Stimulated activated naive B cell treated with anti-CD40 and anti-IgM and Interleukin-4, amounts not matched to agents 10 μg/mL and 1 μg/mL and 100 μg/mL, for 72 hours (primary cell): ENCODE data around the gene FAM98C.

Experiments used
- ATAC-seq, 2 donors: fragments of 150-1000 bp; cut with Tn5 transposase; replicated peaks; 2 replicates each; pipeline ENCODE4 v1.10.0; 2021; ENCODE audit warnings: moderate library complexity in 1 of 2
- DNase-seq: peaks from one replicate; pipeline ENCODE4 v3.0.0; 2021
- H3K27ac Mint-ChIP-seq: one replicate; pipeline ENCODE4 v1.8.0; 2022; ENCODE audit warnings: mild to moderate bottlenecking, mixed read lengths
- H3K27me3 Mint-ChIP-seq, 2 donors: one replicate each; pipeline ENCODE4 v1.8.0; 2022; ENCODE audit warnings: mixed read lengths in 2 of 2
- H3K36me3 Mint-ChIP-seq, 2 donors: one replicate each; pipeline ENCODE4 v1.8.0; 2022; ENCODE audit warnings: mixed read lengths in 2 of 2, mild to moderate bottlenecking in 1 of 2
- H3K4me1 Mint-ChIP-seq, 2 donors: one replicate each; pipeline ENCODE4 v1.8.0; 2022; ENCODE audit warnings: mixed read lengths in 2 of 2, mild to moderate bottlenecking in 1 of 2
- H3K4me3 Mint-ChIP-seq, 2 donors: one replicate each; pipeline ENCODE4 v1.8.0; 2022; ENCODE audit warnings: mild to moderate bottlenecking in 2 of 2, mixed read lengths in 2 of 2, moderate library complexity in 1 of 2
- H3K9me3 Mint-ChIP-seq, 2 donors: one replicate each; pipeline ENCODE4 v1.8.0; 2022; ENCODE audit warnings: mixed read lengths in 2 of 2, mild to moderate bottlenecking in 1 of 2

The FAM98C gene

GRCh38 chr19:38371081-38371480 lies 31.8 kb upstream of the FAM98C start:
- no peak overlapping the region for H3K4me3 Mint-ChIP-seq
- H3K27ac Mint-ChIP-seq = no peak overlapping the region
- H3K36me3 Mint-ChIP-seq = peaks cover 9 to 10% of the 10 kb centered on the region in 2 donors
- peaks cover 29 to 36% of the 10 kb centered on the region in 2 donors for H3K27me3 Mint-ChIP-seq
- no peak for ATAC-seq
- H3K4me1 Mint-ChIP-seq = peaks cover 12 to 17% of the 10 kb centered on the region in 2 donors
- no peak for DNase-seq
- no peaks in the 10 kb centered on the region for H3K9me3 Mint-ChIP-seq

- Mint-ChIP-seq H3K9me3 (no peaks in the 10 kb centered on the region), H3K4me1 (peaks cover 18 to 27% of the 10 kb centered on the region in 2 donors), H3K27ac (peak overlapping the region; percentile 100), H3K4me3 (peak overlapping the region; percentile 94 to 98), H3K36me3 (peaks cover 16 to 21% of the 10 kb centered on the region in 2 donors), H3K27me3 (peaks cover 12 to 14% of the 10 kb centered on the region in 2 donors)
- DNase-seq (no peak), ATAC-seq (no peak)
These were observed 29.0 kb upstream of the FAM98C start for GRCh38 chr19:38373907-38374331.

- Mint-ChIP-seq H3K27ac (peak within 1 kb of the TSS; percentile 100), H3K36me3 (peaks cover 22 to 27% of the 10 kb centered on the region in 2 donors), H3K9me3 (no peaks in the 10 kb centered on the region), H3K27me3 (peaks cover 10 to 11% of the 10 kb centered on the region in 2 donors), H3K4me3 (peak within 1 kb of the TSS; percentile 94 to 98), H3K4me1 (peaks cover 18 to 33% of the 10 kb centered on the region in 2 donors)
- DNase-seq (peak; percentile 99), ATAC-seq (peak; percentile 96 to 98)
These were observed 28.4 kb upstream of the FAM98C start, which contains the start of gene PSMD8 for GRCh38 chr19:38374332-38375097. Gene PSMD8 (plus strand): TSS chr19:38374571. CDS start chr19:38374602, 31 bp downstream.

GRCh38 chr19:38375098-38375493 lies 27.8 kb upstream of the FAM98C start:
- H3K36me3 Mint-ChIP-seq = peaks cover 26 to 29% of the 10 kb centered on the region in 2 donors
- peaks cover 7 to 8% of the 10 kb centered on the region in 2 donors for H3K27me3 Mint-ChIP-seq
- DNase-seq (no peak), ATAC-seq (peak; percentile 10 to 17)
- peaks cover 18 to 34% of the 10 kb centered on the region in 2 donors for H3K4me1 Mint-ChIP-seq
- peak overlapping the region; percentile 100 for H3K27ac Mint-ChIP-seq
- no peaks in the 10 kb centered on the region for H3K9me3 Mint-ChIP-seq
- H3K4me3 Mint-ChIP-seq = peak overlapping the region; percentile 94 to 98

- peaks cover 20 to 34% of the 10 kb centered on the region in 2 donors for H3K4me1 Mint-ChIP-seq
- peak overlapping the region; percentile 94 to 98 for H3K4me3 Mint-ChIP-seq
- H3K36me3 Mint-ChIP-seq = peaks cover 33% of the 10 kb centered on the region in 2 donors
- H3K27me3 Mint-ChIP-seq = peaks cover under 1 to 1% of the 10 kb centered on the region in 2 donors
- H3K9me3 Mint-ChIP-seq = no peaks in the 10 kb centered on the region
- no peak for DNase-seq
- no peak overlapping the region for H3K27ac Mint-ChIP-seq
- ATAC-seq = no peak
These were observed 27.1 kb upstream of the FAM98C start for GRCh38 chr19:38375748-38376147.

- Mint-ChIP-seq H3K4me3 (peak overlapping the region; percentile 67 to 98), H3K9me3 (no peaks in the 10 kb centered on the region), H3K4me1 (peaks cover 20 to 34% of the 10 kb centered on the region in 2 donors), H3K36me3 (peaks cover 41% of the 10 kb centered on the region in 2 donors), H3K27ac (no peak overlapping the region), H3K27me3 (no peaks in the 10 kb centered on the region)
- ATAC-seq = no peak
- no peak for DNase-seq
These were observed 26.3 kb upstream of the FAM98C start for GRCh38 chr19:38376576-38376975.

GRCh38 chr19:38377052-38377451 lies 25.8 kb upstream of the FAM98C start:
- no peaks in the 10 kb centered on the region for H3K27me3 Mint-ChIP-seq
- DNase-seq = no peak
- no peak overlapping the region for H3K4me3 Mint-ChIP-seq
- H3K36me3 Mint-ChIP-seq = peaks cover 46% of the 10 kb centered on the region in 2 donors
- no peak overlapping the region for H3K27ac Mint-ChIP-seq
- peaks cover 20 to 34% of the 10 kb centered on the region in 2 donors for H3K4me1 Mint-ChIP-seq
- ATAC-seq = no peak
- H3K9me3 Mint-ChIP-seq = no peaks in the 10 kb centered on the region

- ATAC-seq (no peak), DNase-seq (no peak)
- no peak overlapping the region for H3K27ac Mint-ChIP-seq
- H3K9me3 Mint-ChIP-seq = no peaks in the 10 kb centered on the region
- H3K36me3 Mint-ChIP-seq = peaks cover 64% of the 10 kb centered on the region in 2 donors
- no peak overlapping the region for H3K4me3 Mint-ChIP-seq
- peaks cover 22 to 34% of the 10 kb centered on the region in 2 donors for H3K4me1 Mint-ChIP-seq
- no peaks in the 10 kb centered on the region for H3K27me3 Mint-ChIP-seq
These were observed 24.0 kb upstream of the FAM98C start for GRCh38 chr19:38378866-38379265.

GRCh38 chr19:38381138-38381537 lies 21.8 kb upstream of the FAM98C start:
- H3K4me3 Mint-ChIP-seq = no peak overlapping the region
- ATAC-seq = no peak
- H3K27me3 Mint-ChIP-seq = peaks cover 6 to 8% of the 10 kb centered on the region in 2 donors
- no peak for DNase-seq
- H3K36me3 Mint-ChIP-seq = peaks cover 72% of the 10 kb centered on the region in 2 donors
- H3K4me1 Mint-ChIP-seq = peaks cover 14 to 33% of the 10 kb centered on the region in 2 donors
- no peaks in the 10 kb centered on the region for H3K9me3 Mint-ChIP-seq
- H3K27ac Mint-ChIP-seq = no peak overlapping the region

- no peak overlapping the region for H3K27ac Mint-ChIP-seq
- no peaks in the 10 kb centered on the region for H3K9me3 Mint-ChIP-seq
- peaks cover 12 to 16% of the 10 kb centered on the region in 2 donors for H3K27me3 Mint-ChIP-seq
- no peak overlapping the region for H3K4me3 Mint-ChIP-seq
- DNase-seq = no peak
- peaks cover 19 to 45% of the 10 kb centered on the region in 2 donors for H3K4me1 Mint-ChIP-seq
- no peak for ATAC-seq
- H3K36me3 Mint-ChIP-seq = peaks cover 65 to 72% of the 10 kb centered on the region in 2 donors
These were observed 19.7 kb upstream of the FAM98C start for GRCh38 chr19:38383184-38383583.

- no peaks in the 10 kb centered on the region for H3K9me3 Mint-ChIP-seq
- H3K36me3 Mint-ChIP-seq = peaks cover 63 to 72% of the 10 kb centered on the region in 2 donors
- no peak overlapping the region for H3K4me3 Mint-ChIP-seq
- ATAC-seq (no peak), DNase-seq (no peak)
- H3K4me1 Mint-ChIP-seq = peaks cover 20 to 47% of the 10 kb centered on the region in 2 donors
- H3K27ac Mint-ChIP-seq = no peak overlapping the region
- H3K27me3 Mint-ChIP-seq = peaks cover 14 to 18% of the 10 kb centered on the region in 2 donors
These were observed 19.1 kb upstream of the FAM98C start for GRCh38 chr19:38383743-38384142.

- Mint-ChIP-seq H3K27ac (peak overlapping the region; percentile 16), H3K4me1 (peaks cover 20 to 41% of the 10 kb centered on the region in 2 donors), H3K4me3 (no peak overlapping the region), H3K9me3 (no peaks in the 10 kb centered on the region), H3K36me3 (peaks cover 57 to 66% of the 10 kb centered on the region in 2 donors), H3K27me3 (peaks cover 16 to 20% of the 10 kb centered on the region in 2 donors)
- DNase-seq = no peak
- no peak for ATAC-seq
These were observed 18.5 kb upstream of the FAM98C start for GRCh38 chr19:38384209-38385027.

GRCh38 chr19:38385057-38385803 lies 17.7 kb upstream of the FAM98C start:
- peak overlapping the region in 1 of 2 donors; percentile 68 for H3K4me3 Mint-ChIP-seq
- H3K4me1 Mint-ChIP-seq = peaks cover 21 to 44% of the 10 kb centered on the region in 2 donors
- H3K27me3 Mint-ChIP-seq = peaks cover 24 to 28% of the 10 kb centered on the region in 2 donors
- no peaks in the 10 kb centered on the region for H3K9me3 Mint-ChIP-seq
- DNase-seq = no peak
- peak overlapping the region; percentile 16 for H3K27ac Mint-ChIP-seq
- peaks cover 53 to 60% of the 10 kb centered on the region in 2 donors for H3K36me3 Mint-ChIP-seq
- ATAC-seq = no peak
